Thyroid gland (tissue), 4 donors: ENCODE data around the gene SYNE4.

ENCODE experiments used
- POLR2A ChIP-seq, 2 donors: fragments of 450-650 bp; IDR thresholded peaks; one replicate each; pipeline ENCODE4 v1.6.1; 2017; ENCODE audit warnings: antibody characterized with exemption in 2 of 2, mild to moderate bottlenecking in 2 of 2, moderate library complexity in 1 of 2
- TF ChIP-seq, protein P1 (sequence below), 6 experiments: fragments of 200-600 bp in 3 of 6; fragments of 450-650 bp in 3 of 6; sonication (generic) in 3 of 6; IDR thresholded peaks; one replicate each; pipeline ENCODE4 v1.5.1; 2016 to 2019; ENCODE audit warnings: antibody characterized with exemption in 6 of 6, mild to moderate bottlenecking in 2 of 6, inconsistent platforms in 1 of 6, moderate library complexity in 1 of 6

DNA sequence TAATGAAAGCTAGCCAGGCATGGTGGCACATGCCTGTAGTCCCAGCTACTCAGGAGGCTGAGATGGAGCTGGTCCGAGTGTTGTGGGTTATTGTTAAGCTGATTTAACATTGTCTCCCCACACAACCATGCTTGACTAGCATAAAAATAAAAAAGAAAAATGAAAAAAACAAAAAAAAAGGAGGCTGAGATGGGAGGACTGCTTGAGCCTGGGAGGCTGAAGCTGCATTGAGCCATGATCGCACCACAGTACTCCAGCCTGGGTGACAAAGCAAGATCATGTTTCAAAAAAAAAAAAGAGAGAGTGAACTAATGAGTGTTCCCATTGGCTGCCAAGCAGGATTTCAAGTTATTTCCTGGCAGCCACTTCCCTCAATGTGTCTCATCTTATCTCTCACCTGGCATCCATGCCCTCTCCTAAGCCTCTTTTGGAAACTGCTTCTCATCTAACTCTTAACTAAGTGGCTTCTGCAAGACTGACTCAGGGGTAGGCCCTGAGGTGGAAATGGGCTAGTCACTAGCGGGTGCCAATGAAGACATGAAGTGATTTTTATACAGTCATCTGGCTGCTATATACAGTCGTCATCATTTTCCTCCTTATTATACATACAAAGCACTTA, 40.6 kb upstream of the SYNE4 start:
- TF ChIP-seq, protein P1, sequence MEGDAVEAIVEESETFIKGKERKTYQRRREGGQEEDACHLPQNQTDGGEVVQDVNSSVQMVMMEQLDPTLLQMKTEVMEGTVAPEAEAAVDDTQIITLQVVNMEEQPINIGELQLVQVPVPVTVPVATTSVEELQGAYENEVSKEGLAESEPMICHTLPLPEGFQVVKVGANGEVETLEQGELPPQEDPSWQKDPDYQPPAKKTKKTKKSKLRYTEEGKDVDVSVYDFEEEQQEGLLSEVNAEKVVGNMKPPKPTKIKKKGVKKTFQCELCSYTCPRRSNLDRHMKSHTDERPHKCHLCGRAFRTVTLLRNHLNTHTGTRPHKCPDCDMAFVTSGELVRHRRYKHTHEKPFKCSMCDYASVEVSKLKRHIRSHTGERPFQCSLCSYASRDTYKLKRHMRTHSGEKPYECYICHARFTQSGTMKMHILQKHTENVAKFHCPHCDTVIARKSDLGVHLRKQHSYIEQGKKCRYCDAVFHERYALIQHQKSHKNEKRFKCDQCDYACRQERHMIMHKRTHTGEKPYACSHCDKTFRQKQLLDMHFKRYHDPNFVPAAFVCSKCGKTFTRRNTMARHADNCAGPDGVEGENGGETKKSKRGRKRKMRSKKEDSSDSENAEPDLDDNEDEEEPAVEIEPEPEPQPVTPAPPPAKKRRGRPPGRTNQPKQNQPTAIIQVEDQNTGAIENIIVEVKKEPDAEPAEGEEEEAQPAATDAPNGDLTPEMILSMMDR (IDR thresholded peaks at IDR 0.05): no peak
- no peak for TF ChIP-seq POLR2A (IDR thresholded peaks at IDR 0.05)
